Measurements from ENCODE around the gene UNC13D.
A peak's percentile ranks its signal among the peaks of the same experiment; 100 is the strongest.
"Not testable (repeated sequence)": the region's sequence is repeated elsewhere in the genome, so short reads cannot be mapped to it uniquely, and the experiment has no call there.

The UNC13D gene

GRCh38 chr17:75873587-75874322, 29.6 kb upstream of the UNC13D start:
- DNase-seq (ENCODE audit: low read depth) = no peak
- H3K4me3 ChIP-seq (ENCODE audit: control insufficient read depth, low read depth, low read length) = no peak overlapping the region
- TF ChIP-seq, protein P1, sequence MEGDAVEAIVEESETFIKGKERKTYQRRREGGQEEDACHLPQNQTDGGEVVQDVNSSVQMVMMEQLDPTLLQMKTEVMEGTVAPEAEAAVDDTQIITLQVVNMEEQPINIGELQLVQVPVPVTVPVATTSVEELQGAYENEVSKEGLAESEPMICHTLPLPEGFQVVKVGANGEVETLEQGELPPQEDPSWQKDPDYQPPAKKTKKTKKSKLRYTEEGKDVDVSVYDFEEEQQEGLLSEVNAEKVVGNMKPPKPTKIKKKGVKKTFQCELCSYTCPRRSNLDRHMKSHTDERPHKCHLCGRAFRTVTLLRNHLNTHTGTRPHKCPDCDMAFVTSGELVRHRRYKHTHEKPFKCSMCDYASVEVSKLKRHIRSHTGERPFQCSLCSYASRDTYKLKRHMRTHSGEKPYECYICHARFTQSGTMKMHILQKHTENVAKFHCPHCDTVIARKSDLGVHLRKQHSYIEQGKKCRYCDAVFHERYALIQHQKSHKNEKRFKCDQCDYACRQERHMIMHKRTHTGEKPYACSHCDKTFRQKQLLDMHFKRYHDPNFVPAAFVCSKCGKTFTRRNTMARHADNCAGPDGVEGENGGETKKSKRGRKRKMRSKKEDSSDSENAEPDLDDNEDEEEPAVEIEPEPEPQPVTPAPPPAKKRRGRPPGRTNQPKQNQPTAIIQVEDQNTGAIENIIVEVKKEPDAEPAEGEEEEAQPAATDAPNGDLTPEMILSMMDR (conservative IDR thresholded peaks at IDR 0.05; ENCODE audit: control insufficient read depth, insufficient read depth, low read depth, low read length) = no peak

DNA sequence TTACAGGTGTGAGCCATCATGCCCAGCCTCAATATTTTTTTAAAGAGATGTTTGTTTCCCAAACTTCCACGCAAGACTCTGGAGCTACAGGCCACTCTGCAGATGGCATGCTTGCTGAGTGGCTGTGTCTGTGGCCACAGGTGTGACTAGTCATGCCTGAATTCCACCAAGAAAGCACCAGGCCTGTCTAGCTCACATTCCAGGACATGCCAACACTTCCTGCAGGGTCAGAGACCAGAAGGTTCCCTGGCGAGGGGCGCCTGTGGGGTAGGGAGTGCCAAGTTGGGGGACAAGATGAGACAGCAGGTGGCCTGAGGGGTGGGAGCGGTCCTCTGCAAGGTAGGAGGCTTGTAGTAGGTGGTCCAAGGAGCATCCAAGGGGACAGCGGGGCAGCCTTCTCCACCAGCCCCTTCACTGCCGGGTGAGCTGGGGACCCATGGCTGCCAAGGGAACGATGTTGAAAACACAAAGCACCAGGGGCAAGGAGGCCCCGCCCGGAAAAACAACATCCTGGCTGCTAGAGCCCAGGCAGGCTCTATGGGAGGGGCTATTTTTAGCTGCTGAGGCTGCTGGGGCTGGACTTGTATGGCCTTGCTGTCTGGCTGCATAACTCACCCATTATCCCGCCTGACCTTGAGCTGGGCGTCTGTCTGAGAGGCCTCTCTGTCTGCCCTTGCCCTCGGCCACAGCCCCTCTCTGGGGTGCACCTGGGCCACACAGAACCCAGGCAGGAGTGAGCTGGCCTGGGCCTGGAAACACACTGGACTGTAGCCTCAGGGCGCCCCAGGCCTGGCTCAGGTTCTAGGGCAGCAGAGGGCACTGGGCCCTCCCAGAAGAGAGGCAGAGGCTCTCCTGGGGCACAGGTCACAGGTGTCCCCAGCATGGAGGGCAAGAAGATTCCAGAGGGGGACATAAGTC, 28.5 kb upstream of the UNC13D start:
- H3K4me3 ChIP-seq (ENCODE audit: control insufficient read depth, low read depth, low read length) = no peak overlapping the region
- peak; percentile 73 for DNase-seq (ENCODE audit: low read depth)
- TF ChIP-seq, protein P1 (conservative IDR thresholded peaks at IDR 0.05; ENCODE audit: control insufficient read depth, insufficient read depth, low read depth, low read length) = no peak

DNA sequence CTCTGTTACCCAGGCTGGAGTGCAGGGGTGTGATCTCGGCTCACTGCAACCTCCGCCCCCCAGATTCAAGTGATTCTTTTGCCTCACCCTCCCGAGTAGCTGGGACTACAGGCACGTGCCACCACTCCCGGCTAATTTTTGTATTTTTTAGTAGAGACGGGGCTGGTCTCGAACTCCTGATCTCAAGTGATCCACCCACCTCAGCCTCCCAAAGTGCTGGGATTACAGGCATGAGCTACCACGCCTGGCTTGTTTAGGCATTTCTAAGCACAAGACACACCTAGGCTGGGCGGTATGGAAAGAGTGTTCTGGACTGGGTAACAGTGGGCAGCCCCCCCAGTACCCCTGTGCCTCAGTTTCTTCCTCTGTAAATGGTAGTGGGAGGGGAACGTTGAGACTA, 26.0 kb upstream of the UNC13D start:
- not testable (repeated sequence) for H3K4me3 ChIP-seq (ENCODE audit: control insufficient read depth, low read depth, low read length); DNase-seq (ENCODE audit: low read depth)

DNA sequence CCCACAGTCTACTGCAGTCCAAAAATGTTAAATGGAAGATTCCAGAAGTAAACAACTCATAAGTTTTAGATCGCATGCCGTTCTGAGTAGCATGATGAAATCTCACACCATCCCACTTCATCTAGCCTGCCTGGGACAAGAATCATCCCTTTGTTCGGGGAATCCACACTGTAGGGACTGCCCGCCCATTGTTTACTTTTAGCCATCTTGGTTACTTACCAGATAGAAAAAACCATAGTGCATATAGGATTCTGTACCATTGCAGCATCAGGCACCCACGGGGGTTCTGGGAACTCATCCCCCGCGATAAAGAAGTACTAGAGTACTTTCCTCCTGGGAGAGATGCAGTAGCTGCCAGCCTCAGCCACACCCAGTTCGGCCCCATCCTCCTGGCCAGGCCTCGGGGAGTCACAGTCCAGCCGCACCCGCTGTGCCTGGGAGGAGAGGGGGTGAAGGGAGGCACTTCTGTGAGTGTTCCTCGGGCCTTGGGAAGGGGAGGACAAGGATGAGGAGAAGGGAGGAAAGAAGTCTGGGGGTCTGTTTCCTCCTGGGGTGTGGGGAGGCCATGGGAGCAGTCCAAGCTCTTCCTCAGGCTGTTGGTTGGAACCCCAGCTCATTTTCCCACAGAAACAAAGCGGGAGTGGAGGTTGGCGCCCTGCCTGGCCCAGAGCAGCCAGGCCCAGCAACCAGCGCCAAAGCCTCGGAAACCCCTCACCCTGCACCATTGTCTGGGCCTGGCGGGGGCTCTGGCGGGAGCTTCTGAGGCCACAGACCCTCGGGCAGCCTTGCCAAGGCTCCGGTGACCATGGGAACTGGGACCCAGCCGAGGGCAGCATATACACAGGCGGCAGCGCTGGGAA, 25.3 kb upstream of the UNC13D start:
- H3K4me3 ChIP-seq (ENCODE audit: control insufficient read depth, low read depth, low read length) = no peak overlapping the region
- peak; percentile 74 for DNase-seq (ENCODE audit: low read depth)
- TF ChIP-seq, protein P1 (conservative IDR thresholded peaks at IDR 0.05; ENCODE audit: control insufficient read depth, insufficient read depth, low read depth, low read length) = no peak

DNA sequence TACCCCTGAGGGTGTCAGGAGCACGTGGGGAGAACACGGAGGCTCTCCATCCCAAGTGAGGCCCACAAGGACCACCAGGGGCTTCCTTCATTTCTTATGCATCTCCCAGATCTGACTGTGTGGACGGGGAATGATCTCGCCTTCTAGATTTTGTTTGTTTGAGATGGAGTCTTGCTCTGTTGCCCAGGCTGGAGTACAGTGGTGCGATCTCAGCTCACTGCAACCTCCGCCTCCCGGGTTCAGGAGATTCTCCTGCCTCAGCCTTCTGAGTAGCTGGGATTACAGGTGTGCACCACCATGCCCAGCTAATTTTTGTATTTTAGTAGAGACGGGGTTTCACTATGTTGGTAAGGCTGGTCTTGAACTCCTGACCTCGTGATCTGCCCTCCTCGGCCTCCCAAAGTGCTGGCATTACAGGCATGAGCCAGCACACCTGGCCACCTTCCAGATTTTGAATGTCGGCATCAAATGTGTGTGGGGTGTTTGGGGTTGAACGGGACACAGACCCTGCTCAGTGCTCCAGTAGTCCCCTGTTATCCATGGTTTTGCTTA, 24.6 kb upstream of the UNC13D start:
- not testable (repeated sequence) for H3K4me3 ChIP-seq (ENCODE audit: control insufficient read depth, low read depth, low read length); DNase-seq (ENCODE audit: low read depth)

DNA sequence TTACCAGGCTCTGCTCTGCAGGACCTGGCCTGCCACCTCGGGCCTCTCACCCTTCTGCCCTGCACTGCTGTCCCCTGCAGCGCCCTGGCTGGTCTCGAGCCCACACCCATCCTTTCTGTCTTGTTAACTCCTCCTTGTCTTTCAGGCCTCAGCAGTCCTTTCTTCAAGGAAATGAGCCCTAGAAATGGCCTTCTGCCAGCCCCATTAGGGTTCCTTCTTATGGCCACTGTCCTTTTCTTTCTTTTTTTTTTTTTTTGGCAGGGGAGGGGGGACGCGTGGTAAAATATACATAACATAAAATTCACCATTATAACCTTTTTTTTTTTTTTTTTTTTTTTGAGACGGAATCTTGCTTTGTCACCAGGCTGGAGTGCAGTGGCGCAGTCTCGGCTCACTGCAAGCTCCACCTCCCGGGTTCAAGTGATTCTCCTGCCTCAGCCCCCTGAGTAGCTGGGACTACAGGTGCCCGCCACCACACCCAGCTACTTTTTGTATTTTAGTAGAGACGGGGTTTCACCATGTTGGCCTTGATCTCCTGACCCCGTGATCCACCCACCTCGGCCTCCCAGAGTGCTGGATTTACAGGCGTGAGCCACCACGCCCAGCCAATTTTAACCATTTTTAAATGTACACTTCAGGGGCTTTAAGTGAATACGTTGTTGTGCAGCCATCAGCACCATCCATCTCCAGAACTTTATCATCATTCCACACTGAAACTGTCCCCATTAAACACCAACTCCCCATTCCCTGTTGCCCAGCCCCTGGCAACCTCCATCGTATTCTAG, 21.4 kb upstream of the UNC13D start:
- not testable (repeated sequence) for H3K4me3 ChIP-seq (ENCODE audit: control insufficient read depth, low read depth, low read length); DNase-seq (ENCODE audit: low read depth)

DNA sequence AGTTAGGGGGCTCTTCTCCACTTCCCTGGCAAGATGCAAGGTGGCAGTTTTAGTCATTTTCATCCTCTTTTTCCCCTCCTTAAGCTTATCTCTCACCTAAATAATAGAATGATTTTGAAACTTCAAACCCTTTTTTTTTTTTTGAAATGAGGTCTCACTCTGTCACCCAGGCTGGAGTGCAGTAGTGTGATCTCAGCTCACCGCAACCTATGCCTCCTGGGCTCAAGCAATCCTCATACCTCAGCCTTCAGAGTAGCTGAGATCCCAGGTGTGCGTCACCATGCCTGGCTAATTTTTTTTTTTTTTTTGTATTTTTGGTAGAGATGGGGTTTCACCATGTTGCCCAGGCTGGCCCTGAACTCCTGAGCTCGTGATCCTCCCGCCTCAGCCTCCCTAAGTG, 20.7 kb upstream of the UNC13D start:
- H3K4me3 ChIP-seq (ENCODE audit: control insufficient read depth, low read depth, low read length); DNase-seq (ENCODE audit: low read depth): not testable (repeated sequence)

DNA sequence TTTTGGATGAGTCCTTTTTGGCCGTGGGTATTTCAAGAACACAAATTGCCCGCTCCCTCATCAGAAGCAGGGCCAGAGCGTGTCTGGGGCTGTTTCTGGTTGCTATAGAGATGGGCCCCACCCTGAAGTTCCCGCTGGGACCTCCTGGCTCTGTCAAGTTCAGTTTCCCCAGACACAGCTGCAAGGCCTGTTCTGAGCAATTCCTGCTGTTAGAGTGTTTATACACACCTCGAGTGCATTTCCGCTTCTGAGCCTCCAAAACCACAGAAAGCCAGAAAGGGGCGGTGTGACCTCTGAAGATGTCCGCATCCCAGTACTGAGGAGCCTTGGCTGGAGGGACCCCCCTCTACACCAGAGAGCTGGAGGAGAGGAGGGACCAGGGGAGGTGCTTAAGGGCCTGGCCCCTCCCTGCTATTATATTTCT, 20.3 kb upstream of the UNC13D start:
- TF ChIP-seq, protein P1 (conservative IDR thresholded peaks at IDR 0.05; ENCODE audit: control insufficient read depth, insufficient read depth, low read depth, low read length) = no peak
- H3K4me3 ChIP-seq (ENCODE audit: control insufficient read depth, low read depth, low read length) = no peak overlapping the region
- DNase-seq (ENCODE audit: low read depth) = peak; percentile 63
